IPS-15b (cell line): ENCODE results near the gene RETSAT.

ENCODE experiments used
- H3K27me3 ChIP-seq: one replicate; pipeline ENCODE4 v1.6.1; 2013; ENCODE audit warnings: low read length; ENCODE audit not compliant: control insufficient read depth, insufficient read depth
- H3K36me3 ChIP-seq: one replicate; pipeline ENCODE4 v1.6.1; 2013; ENCODE audit warnings: low read length; ENCODE audit not compliant: control insufficient read depth, insufficient read depth
- H3K4me1 ChIP-seq: one replicate; pipeline ENCODE4 v1.6.1; 2013; ENCODE audit warnings: mild to moderate bottlenecking, low read length; ENCODE audit not compliant: control insufficient read depth, insufficient read depth
- H3K4me3 ChIP-seq: one replicate; pipeline ENCODE4 v1.5.1; 2013; ENCODE audit warnings: low read depth, low read length
- H3K9ac ChIP-seq: one replicate; pipeline ENCODE4 v1.6.1; 2013; ENCODE audit warnings: low read depth, mild to moderate bottlenecking, low read length
- H3K9me3 ChIP-seq: one replicate; pipeline ENCODE4 v1.6.1; 2013; ENCODE audit warnings: mild to moderate bottlenecking, low read length; ENCODE audit not compliant: control insufficient read depth, insufficient read depth

RETSAT gene

DNA sequence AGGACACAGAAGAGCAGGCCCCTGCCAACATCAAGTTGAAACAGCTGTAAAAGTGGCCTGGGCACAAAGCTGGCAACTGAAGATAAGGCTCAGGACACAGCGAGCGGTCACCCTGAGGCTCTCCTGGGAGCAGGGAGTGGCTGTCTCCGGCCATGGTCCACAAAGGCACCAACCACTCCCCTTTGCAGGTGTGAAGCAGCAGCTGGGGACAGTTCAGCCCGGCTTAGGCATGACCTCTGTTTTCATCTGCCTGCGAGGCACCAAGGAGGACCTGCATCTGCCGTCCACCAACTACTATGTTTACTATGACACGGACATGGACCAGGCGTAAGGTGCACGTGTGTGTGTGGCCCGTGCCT is 39.5 kb downstream of the RETSAT start:
- Histone ChIP-seq H3K4me1 (no peaks in the 10 kb centered on the region), H3K9me3 (no peaks in the 10 kb centered on the region), H3K9ac (no peak overlapping the region), H3K36me3 (no peaks in the 10 kb centered on the region), H3K27me3 (no peaks in the 10 kb centered on the region), H3K4me3 (no peak overlapping the region)

DNA sequence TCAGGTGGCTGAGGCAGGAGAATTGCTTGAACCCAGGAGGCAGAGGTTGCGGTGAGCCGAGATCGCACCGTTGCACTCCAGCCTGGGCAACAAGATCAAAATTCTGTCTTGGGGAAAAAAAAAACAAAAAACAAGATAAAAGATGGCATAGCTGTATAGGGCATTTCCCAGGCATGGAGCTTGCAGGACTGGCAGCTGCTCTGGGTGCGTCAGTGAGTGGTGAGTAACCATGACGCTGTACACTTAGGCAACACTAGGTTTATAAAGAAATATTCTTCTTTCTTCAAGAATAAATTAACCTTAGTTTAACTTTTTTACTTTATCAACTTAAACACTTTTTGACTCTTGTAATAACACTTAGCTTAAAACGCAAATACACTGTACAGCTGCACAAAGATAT is 41.9 kb downstream of the RETSAT start:
- H3K4me1 ChIP-seq, result no peaks in the 10 kb centered on the region
- no peak overlapping the region for H3K9ac ChIP-seq
- H3K36me3 ChIP-seq, result peaks cover 11% of the 10 kb centered on the region
- no peaks in the 10 kb centered on the region for H3K27me3 ChIP-seq
- H3K9me3 ChIP-seq, result no peaks in the 10 kb centered on the region
- H3K4me3 ChIP-seq, result no peak overlapping the region

GRCh38 chr2:85310330-85310729 is 44.0 kb downstream of the RETSAT start:
- H3K27me3 ChIP-seq, result no peaks in the 10 kb centered on the region
- no peaks in the 10 kb centered on the region for H3K9me3 ChIP-seq
- H3K9ac ChIP-seq, result no peak overlapping the region
- H3K4me3 ChIP-seq, result no peak overlapping the region
- peaks cover 26% of the 10 kb centered on the region for H3K36me3 ChIP-seq
- H3K4me1 ChIP-seq, result no peaks in the 10 kb centered on the region

- no peaks in the 10 kb centered on the region for H3K4me1 ChIP-seq
- H3K9me3 ChIP-seq, result no peaks in the 10 kb centered on the region
- H3K27me3 ChIP-seq, result no peaks in the 10 kb centered on the region
- H3K36me3 ChIP-seq, result peaks cover 31% of the 10 kb centered on the region
- H3K9ac ChIP-seq, result no peak overlapping the region
- H3K4me3 ChIP-seq, result no peak overlapping the region
Measured at GRCh38 chr2:85309699-85310321, 44.5 kb downstream of the RETSAT start.

DNA sequence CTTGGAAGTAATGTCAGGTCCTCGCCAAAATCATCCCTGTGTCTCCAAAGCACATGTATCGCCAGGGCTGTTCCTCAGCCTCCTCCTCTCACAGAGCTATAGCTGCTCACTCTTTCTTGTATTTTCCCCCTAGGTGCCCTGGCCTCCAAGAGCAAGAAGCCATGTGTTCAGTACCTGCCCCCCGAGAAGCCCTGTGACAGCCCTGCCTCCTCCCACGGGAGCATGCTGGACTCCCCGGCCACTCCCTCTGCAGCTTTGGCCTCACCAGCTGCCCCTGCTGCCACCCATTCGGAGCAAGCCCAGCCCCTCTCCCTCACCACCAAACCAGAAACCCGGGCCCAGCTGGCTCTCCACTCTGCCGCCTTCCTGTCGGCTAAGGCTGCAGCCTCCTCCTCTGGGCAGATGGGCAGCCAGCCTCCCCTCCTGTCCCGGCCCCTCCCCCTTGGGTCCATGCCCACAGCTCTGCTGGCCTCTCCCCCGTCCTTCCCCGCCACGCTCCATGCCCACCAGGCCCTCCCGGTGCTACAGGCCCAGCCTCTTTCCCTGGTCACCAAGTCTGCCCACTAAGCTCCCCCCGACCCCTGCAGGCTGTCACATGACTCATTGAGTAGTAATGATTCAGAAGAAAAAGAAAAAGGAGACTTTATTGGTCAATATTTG is 45.3 kb downstream of the RETSAT start:
- peaks cover 39% of the 10 kb centered on the region for H3K36me3 ChIP-seq
- H3K4me3 ChIP-seq, result no peak overlapping the region
- no peaks in the 10 kb centered on the region for H3K4me1 ChIP-seq
- H3K9me3 ChIP-seq, result no peaks in the 10 kb centered on the region
- no peak overlapping the region for H3K9ac ChIP-seq
- no peaks in the 10 kb centered on the region for H3K27me3 ChIP-seq

- Histone ChIP-seq H3K36me3 (peaks cover 42% of the 10 kb centered on the region), H3K27me3 (no peaks in the 10 kb centered on the region), H3K4me1 (no peaks in the 10 kb centered on the region)
Measured at GRCh38 chr2:85308201-85308600, 46.1 kb downstream of the RETSAT start.

GRCh38 chr2:85307527-85307897 is 46.8 kb downstream of the RETSAT start:
- Histone ChIP-seq H3K27me3 (no peaks in the 10 kb centered on the region), H3K9ac (no peak overlapping the region), H3K36me3 (peaks cover 47% of the 10 kb centered on the region), H3K4me3 (no peak overlapping the region), H3K9me3 (no peaks in the 10 kb centered on the region), H3K4me1 (no peaks in the 10 kb centered on the region)

More at GRCh38 chr2:85308201-85308600, 46.1 kb downstream of the RETSAT start:
- H3K9ac ChIP-seq, result no peak overlapping the region
- no peaks in the 10 kb centered on the region for H3K9me3 ChIP-seq
- no peak overlapping the region for H3K4me3 ChIP-seq

GRCh38 chr2:85303780-85304531 is 50.4 kb downstream of the RETSAT start:
- Histone ChIP-seq H3K4me1 (no peaks in the 10 kb centered on the region), H3K36me3 (peaks cover 50% of the 10 kb centered on the region), H3K27me3 (no peaks in the 10 kb centered on the region), H3K9me3 (no peaks in the 10 kb centered on the region), H3K9ac (no peak overlapping the region), H3K4me3 (no peak overlapping the region)

DNA sequence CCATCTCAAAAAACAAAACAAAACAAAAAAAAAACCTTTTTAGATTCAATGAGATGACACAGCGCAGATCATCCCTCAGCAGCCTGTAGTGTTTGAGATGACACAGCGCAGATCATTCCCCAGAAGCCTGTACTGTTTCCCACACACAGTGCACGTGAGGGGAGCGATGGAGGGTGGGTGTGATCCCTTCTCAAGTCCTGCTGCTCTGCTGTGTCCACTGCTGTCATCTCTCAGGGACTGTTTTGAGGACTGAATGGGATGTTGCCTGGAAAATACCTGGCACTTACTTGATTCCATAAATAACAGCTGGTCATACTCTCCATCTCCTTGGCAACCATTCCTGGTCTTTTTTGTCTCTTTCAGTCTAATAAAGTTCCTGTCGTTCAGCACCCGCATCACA is 52.2 kb downstream of the RETSAT start:
- no peak overlapping the region for H3K4me3 ChIP-seq
- no peak overlapping the region for H3K9ac ChIP-seq
- H3K36me3 ChIP-seq, result peaks cover 36% of the 10 kb centered on the region
- no peaks in the 10 kb centered on the region for H3K27me3 ChIP-seq
- H3K4me1 ChIP-seq, result no peaks in the 10 kb centered on the region
- H3K9me3 ChIP-seq, result no peaks in the 10 kb centered on the region
